Lower lobe of right lung (tissue), 2 donors: ENCODE results near the gene CLIP4. TPM values are rescaled to one million over a fixed set of nuclear protein-coding genes. Genes with fewer than 3 reads are reported as not detected.

Experiments
- ATAC-seq, 2 donors: fragments of 200-7000 bp; cut with Tn5 transposase; one replicate each; pipeline ENCODE4 v1.9.1; 2020 to 2022; ENCODE audit warnings: mild to moderate bottlenecking in 2 of 2, moderate library complexity in 2 of 2
- DNase-seq: peaks from one replicate; pipeline ENCODE4 v3.0.0-alpha.2; 2020
- H3K27ac ChIP-seq: fragments of 200-600 bp; one replicate; pipeline ENCODE4 v1.8.0; 2022
- H3K27me3 ChIP-seq: fragments of 200-600 bp; one replicate; pipeline ENCODE4 v1.8.0; 2022; ENCODE audit warnings: low read depth
- H3K36me3 ChIP-seq: fragments of 200-600 bp; one replicate; pipeline ENCODE4 v1.8.0; 2022; ENCODE audit warnings: mild to moderate bottlenecking
- H3K4me1 ChIP-seq: fragments of 200-600 bp; one replicate; pipeline ENCODE4 v1.8.0; 2022
- H3K4me3 ChIP-seq: fragments of 200-600 bp; one replicate; pipeline ENCODE4 v1.8.0; 2022; ENCODE audit warnings: mild to moderate bottlenecking
- H3K9me3 ChIP-seq: fragments of 200-600 bp; one replicate; pipeline ENCODE4 v1.8.0; 2022
- CTCF ChIP-seq: fragments of 200-600 bp; IDR thresholded peaks from one replicate; pipeline ENCODE4 v1.8.0; 2022; ENCODE audit warnings: antibody characterized with exemption, mild to moderate bottlenecking
- intact Hi-C: fragments of 100-400 bp; cut with DNase I; formaldehyde crosslinking; loops from one replicate; pipeline ENCODE4 v1.11.0; 2022
- total RNA-seq: library from RNA; stranded (reverse); fragmentation: NEBNext Ultra II Directional; extraction: Animal tissue kit (Norgen Biotek cat#: 25700); gene quantifications from one replicate; pipeline ENCODE4 v1.2.1, GENCODE V29; 2021
- donor health status: DM: no; HTN: yes; CAD: no; lungs with severe emphysema.

Gene CLIP4
- total RNA-seq, 1 donor from 2014 or later, result 64.6 TPM

GRCh38 chr2:29129586-29130281, 14.5 kb downstream of the CLIP4 start:
- Histone ChIP-seq H3K36me3 (peaks cover 42% of the 10 kb centered on the region), H3K27me3 (no peaks in the 10 kb centered on the region), H3K4me1 (peaks cover 24% of the 10 kb centered on the region), H3K4me3 (no peak overlapping the region), H3K9me3 (no peaks in the 10 kb centered on the region), H3K27ac (peak overlapping the region; percentile 37)
- DNase-seq, result no peak
- TF ChIP-seq CTCF, result no peak
- intact Hi-C loops, result no loop called here
- peak in 1 of 2 donors; percentile 35 for ATAC-seq

GRCh38 chr2:29130295-29130694, 15.1 kb downstream of the CLIP4 start:
- H3K27me3 ChIP-seq, result no peaks in the 10 kb centered on the region
- peaks cover 24% of the 10 kb centered on the region for H3K4me1 ChIP-seq
- peaks cover 44% of the 10 kb centered on the region for H3K36me3 ChIP-seq
- H3K9me3 ChIP-seq, result no peaks in the 10 kb centered on the region
- no peak for TF ChIP-seq CTCF
- intact Hi-C loops, result no loop called here
- peak overlapping the region; percentile 37 for H3K27ac ChIP-seq
- ATAC-seq (peak; percentile 70 to 87), DNase-seq (no peak)
- no peak overlapping the region for H3K4me3 ChIP-seq

GRCh38 chr2:29134933-29135332, 19.7 kb downstream of the CLIP4 start:
- TF ChIP-seq CTCF, result no peak
- H3K4me3 ChIP-seq, result no peak overlapping the region
- DNase-seq (no peak), ATAC-seq (no peak)
- H3K9me3 ChIP-seq, result no peaks in the 10 kb centered on the region
- intact Hi-C loops, result no loop called here
- no peak overlapping the region for H3K27ac ChIP-seq
- no peaks in the 10 kb centered on the region for H3K27me3 ChIP-seq
- H3K4me1 ChIP-seq, result peaks cover 10% of the 10 kb centered on the region
- peaks cover 64% of the 10 kb centered on the region for H3K36me3 ChIP-seq

- ATAC-seq (no peak), DNase-seq (no peak)
- Histone ChIP-seq H3K36me3 (peaks cover 45% of the 10 kb centered on the region), H3K4me1 (no peaks in the 10 kb centered on the region), H3K27me3 (no peaks in the 10 kb centered on the region), H3K4me3 (no peak overlapping the region), H3K27ac (no peak overlapping the region), H3K9me3 (no peaks in the 10 kb centered on the region)
- no peak for TF ChIP-seq CTCF
- intact Hi-C loops, result no loop called here
Measured at GRCh38 chr2:29139152-29139551, 23.9 kb downstream of the CLIP4 start.

- H3K4me3 ChIP-seq, result no peak overlapping the region
- intact Hi-C loops, result no loop called here
- no peak overlapping the region for H3K27ac ChIP-seq
- H3K36me3 ChIP-seq, result peaks cover 48% of the 10 kb centered on the region
- no peaks in the 10 kb centered on the region for H3K27me3 ChIP-seq
- no peak for TF ChIP-seq CTCF
- H3K4me1 ChIP-seq, result no peaks in the 10 kb centered on the region
- no peak for DNase-seq
- H3K9me3 ChIP-seq, result no peaks in the 10 kb centered on the region
- no peak for ATAC-seq
Measured at GRCh38 chr2:29139731-29140130, 24.5 kb downstream of the CLIP4 start.
